Right ventricle myocardium superior (tissue), 1 donor: ENCODE results near the gene NCF2. TPM values are rescaled to one million over a fixed set of nuclear protein-coding genes. Genes with fewer than 3 reads are reported as not detected.

Source experiments
- ATAC-seq: fragments of 200-7000 bp; cut with Tn5 transposase; one replicate; pipeline ENCODE4 v1.9.1; 2020; ENCODE audit warnings: mild to moderate bottlenecking; ENCODE audit not compliant: poor library complexity
- DNase-seq: peaks from one replicate; pipeline ENCODE4 v3.0.0-alpha.2; 2020
- intact Hi-C: fragments of 100-400 bp; cut with DNase I; formaldehyde crosslinking; loops from one replicate; pipeline ENCODE4 v1.11.2; 2022
- total RNA-seq: library from RNA; stranded (reverse); fragmentation: NEBNext Ultra II Directional; extraction: Animal tissue kit (Norgen Biotek cat#: 25700); gene quantifications from one replicate; pipeline ENCODE4 v1.2.1, GENCODE V29; 2021
- donor health status: DM: no; HTN: yes; CAD: no; lungs with severe emphysema.

The NCF2 gene
- total RNA-seq, 1 donor from 2014 or later: 5.7 TPM

DNA sequence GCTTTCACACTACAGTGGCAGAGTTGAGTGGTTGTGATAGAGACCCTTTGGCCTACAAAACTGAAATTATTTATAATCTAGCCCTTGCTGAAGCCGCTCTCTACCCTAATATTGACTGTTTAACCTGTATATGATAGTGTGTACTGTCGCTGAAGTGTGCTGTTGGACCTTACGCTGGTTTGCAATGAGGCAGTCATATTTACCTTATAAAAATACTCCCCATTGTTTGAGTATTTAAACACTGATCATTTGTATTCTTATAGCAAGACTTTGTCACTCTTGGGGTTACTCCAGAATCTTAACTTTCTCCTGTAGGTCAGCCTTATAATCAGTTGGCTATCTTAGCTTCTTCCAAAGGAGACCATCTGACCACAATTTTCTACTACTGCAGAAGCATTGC is 61.7 kb downstream of the NCF2 start:
- intact Hi-C loops: no loop called here
- no peak for DNase-seq
- no peak for ATAC-seq

DNA sequence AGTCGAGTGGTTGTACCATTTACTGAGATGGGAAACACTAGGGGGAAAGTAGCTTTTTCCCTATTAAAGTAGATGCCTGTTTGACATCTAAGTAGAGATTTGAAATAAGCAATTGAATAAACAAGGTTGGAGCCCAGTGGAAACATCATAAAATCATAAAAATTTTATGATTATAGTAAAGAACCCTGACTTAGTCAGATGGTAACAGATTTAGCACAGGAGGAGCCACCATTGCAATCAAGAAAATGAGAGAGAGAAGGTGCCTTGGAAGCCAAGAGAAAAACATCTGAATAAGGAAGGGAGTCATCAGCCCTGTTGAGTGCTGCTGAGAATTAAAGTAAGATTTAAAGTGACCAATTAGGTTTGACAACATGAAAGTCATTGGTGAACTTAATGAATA is 68.2 kb downstream of the NCF2 start:
- intact Hi-C loops: no loop called here
- ATAC-seq (no peak), DNase-seq (no peak)

DNA sequence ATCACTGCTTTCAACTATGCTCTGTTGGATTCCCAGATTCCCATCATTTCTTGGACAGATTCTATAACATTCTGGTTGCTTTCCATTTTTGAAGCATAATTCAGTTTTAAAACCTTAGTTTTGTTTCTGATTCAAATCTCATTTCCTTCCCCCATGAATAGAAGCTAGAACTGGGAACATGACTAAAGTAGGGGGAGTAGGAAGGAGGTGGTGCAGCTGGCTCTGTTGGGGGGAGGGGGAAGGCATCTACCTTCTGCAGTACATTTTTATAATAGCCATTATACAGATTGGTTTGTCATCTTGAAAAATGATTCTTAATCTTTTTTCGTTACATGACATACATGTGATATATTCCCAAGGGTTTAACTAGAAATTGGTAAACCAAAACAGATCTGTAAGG is 69.9 kb downstream of the NCF2 start:
- ATAC-seq (no peak), DNase-seq (no peak)
- intact Hi-C loops: no loop called here

DNA sequence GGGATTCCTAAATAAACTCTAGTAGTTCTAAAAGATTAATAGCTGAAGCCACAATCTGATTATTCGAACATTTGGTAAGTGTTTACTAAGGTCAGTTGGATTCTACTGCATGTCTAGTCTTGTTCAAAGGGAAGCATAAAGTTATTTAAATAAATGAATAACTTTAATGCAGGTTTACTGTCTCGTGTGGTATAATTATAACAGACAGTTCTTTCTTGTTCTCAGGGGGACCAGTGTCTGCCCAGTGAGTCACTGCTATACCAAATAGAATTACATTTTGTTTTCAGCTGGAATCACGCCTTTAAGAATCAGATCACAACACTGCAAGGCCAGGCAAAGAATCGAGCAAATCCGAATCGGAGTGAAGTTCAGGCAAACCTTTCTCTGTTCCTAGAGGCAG is 72.9 kb downstream of the NCF2 start:
- intact Hi-C loops: no loop called here
- no peak for DNase-seq
- no peak for ATAC-seq

DNA sequence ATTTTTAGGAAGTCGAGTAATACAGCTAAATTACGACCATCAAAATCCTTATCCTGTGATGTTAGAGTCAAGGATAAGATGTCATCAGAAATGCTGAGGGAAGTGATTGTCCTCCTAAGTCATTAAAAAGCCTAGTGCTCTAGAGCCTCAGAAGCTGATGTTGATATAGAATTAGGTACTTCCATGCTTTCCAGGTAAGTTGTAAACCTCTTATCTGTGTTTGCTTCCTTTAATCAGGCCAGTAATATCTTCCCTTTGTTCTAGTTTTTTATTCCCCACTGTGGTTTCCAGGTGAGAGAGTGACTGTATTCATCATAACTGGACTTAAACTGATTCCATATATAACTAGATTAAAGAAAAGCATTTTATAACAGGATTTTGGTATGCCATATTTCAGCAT is 73.5 kb downstream of the NCF2 start:
- no peak for ATAC-seq
- intact Hi-C loops: no loop called here
- DNase-seq: no peak

DNA sequence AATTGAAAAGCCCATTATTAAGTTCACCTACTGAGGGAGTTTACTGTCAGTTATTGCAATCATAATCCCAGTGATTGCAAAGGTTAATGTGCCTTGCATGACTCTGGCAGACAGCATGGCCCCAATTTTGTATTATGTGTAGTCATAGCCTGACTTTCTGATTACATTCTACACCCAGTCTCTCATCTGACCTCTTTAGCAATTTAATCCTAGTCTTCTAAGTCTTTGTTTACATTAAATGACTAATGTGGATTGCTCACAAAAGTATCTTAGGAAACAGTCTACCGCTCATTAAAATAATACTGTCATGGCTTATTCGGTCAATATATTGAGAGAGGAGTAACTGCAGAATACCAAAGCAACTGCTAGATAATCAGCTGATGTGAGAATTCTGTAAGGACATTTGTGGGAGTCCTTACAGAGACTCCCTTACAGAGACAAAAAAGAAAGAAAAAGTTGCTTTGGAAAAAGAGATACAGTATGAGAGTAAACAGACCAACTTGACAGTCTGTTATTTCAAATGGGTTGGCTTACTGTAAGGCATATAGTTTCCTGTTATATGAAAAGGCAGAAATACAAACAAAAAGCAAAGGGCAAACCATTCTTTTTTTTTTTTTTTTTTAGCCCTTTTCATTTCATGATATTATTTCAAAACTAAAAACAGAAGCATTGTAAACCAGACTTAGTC is 75.1 kb downstream of the NCF2 start:
- DNase-seq: no peak
- ATAC-seq: no peak
- intact Hi-C loops: no loop called here

DNA sequence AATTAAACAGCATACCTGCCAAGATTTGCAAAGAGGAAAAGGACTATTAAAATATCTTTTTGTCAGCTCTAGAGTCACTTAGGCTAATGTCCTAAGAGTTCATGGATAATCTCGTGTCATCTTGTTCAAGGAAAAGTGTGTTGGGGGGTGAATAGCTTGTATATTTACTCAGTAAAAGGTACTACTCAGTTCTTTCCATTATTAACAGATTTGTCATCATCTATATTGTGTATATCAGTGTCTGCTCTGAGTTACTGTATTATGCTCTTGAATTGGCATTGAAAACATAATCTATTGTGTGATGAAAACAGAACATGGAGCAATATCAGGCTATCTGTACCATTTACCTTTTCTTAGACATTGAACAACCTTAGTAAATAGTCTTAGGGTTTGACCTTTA is 76.0 kb downstream of the NCF2 start:
- intact Hi-C loops: no loop called here
- DNase-seq: no peak
- ATAC-seq: no peak

DNA sequence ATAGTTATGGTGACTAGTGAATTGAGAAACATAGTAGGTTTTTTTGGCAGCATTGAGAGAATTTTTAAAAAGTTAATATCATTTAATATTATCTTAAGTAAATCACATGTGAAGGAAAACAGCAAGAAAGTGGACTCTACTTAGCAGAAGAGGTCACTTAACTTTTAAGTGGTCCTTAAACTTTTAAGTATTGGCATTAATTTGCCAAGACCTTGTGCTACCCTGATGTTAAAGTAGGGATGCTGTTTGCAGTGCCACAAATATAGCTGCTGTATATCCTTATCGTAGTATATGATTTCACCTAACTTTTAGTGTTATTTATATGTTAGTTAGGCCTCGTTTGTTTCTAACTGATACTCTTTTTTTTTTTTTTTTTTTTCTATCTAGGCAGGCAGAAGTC is 77.8 kb downstream of the NCF2 start:
- intact Hi-C loops: no loop called here
- ATAC-seq (no peak), DNase-seq (no peak)

DNA sequence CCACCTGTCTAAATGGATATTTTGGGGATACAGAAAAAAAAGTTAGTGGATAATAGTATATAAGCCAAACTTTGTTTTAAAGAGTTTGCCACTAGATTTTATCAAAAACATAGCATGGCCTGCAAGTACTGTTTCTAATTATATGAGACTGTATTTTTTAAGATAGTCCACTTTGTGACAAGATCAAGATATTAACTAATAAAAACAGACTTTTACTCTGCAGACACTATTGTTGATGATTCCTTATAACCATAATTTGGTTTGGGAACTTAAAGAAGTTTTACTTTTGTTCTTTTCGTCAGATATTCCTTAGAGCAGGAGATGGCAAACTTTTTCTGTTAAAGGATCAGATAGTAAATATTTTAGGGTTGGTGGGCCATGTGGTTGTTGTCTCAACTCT is 81.6 kb downstream of the NCF2 start:
- ATAC-seq: no peak
- intact Hi-C loops: no loop called here
- no peak for DNase-seq

DNA sequence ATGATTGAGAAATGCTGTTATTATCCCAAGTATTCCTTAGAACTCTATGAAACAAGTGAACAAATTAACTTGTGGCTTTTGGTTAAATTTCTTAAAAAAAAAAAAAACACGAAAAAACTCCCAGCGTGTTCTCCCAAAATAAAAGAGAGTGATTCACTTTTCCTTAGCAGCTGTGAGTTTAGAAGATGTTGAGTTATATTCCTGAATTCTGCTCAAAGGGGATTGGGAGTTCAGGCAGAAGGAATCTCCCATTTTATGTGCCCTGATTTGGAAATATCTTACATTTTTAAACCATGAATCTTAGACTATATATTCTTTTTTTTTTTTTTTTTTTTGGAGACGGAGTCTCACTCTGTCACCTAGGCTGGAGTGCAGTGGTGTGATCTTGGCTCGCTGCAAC is 83.7 kb downstream of the NCF2 start:
- no peak for ATAC-seq
- intact Hi-C loops: no loop called here
- DNase-seq: no peak

Other genes with a start within 250 kb of the NCF2 start
- 2.1 TPM for gene NMNAT2, start 172.1 kb downstream of the NCF2 start, total RNA-seq
- gene SMG7, start 118.0 kb downstream of the NCF2 start, total RNA-seq: 41.1 TPM
- 32.9 TPM for gene ARPC5, start 45.3 kb upstream of the NCF2 start, total RNA-seq
- gene APOBEC4, start 62.9 kb upstream of the NCF2 start, total RNA-seq: not detected
- 18.4 TPM for gene RGL1, start 214.7 kb upstream of the NCF2 start, total RNA-seq